ENCODE results near the gene SUPT4H1. TPM values are rescaled to one million over a fixed set of nuclear protein-coding genes. Genes with fewer than 3 reads are reported as not detected.

The SUPT4H1 gene
- total RNA-seq, 1 experiment from 2014 or later, result 53.8 TPM

GRCh38 chr17:58357312-58358297, 5.6 kb upstream of the SUPT4H1 start:
- no peaks in the 10 kb centered on the region for H3K36me3 ChIP-seq (ENCODE audit: control insufficient read depth, insufficient read depth, low read length)
- intact Hi-C loops (cut with micrococcal nuclease; ENCODE audit: unreplicated experiment), result no loop called here
- TF ChIP-seq SIN3A (IDR thresholded peaks at IDR 0.05; ENCODE audit: borderline replicate concordance, insufficient read depth, low read depth, low read length) (no peak), POLR2AphosphoS5 (IDR thresholded peaks at IDR 0.05; ENCODE audit: low read depth, low read length) (no peak), CTCF (IDR thresholded peaks at IDR 0.05) (no peak), REST (IDR thresholded peaks at IDR 0.05; ENCODE audit: insufficient read depth in 1 of 2, low read depth in 2 of 2, low read length in 1 of 2) (no peak), TCF7L2 (IDR thresholded peaks at IDR 0.05; ENCODE audit: low read depth, low read length) (no peak)
- no peaks in the 10 kb centered on the region for H3K9me3 ChIP-seq (ENCODE audit: control insufficient read depth, insufficient read depth, low read depth, low read length)
- no TSS peak for BruUV-seq (replicated peaks)
- in situ Hi-C loops (cut with HindIII; ENCODE audit: low pct_unique_long_range_greater_than_20kb, low sequenced_read_pairs), result no loop called here
- H3K27ac ChIP-seq (ENCODE audit: low read length), result no peak overlapping the region
- no peak for DNase-seq (ENCODE audit: low read depth, low spot score)
- H3K27me3 ChIP-seq (ENCODE audit: control insufficient read depth, insufficient read depth, low read length), result no peaks in the 10 kb centered on the region
- no peak for ATAC-seq
- ChIA-PET POLR2A (no interaction called here), CTCF (no interaction called here)
- no peak overlapping the region for H3K4me3 ChIP-seq (ENCODE audit: low read depth in 2 of 2, low read length in 2 of 2)
- H3K4me1 ChIP-seq (ENCODE audit: control insufficient read depth, insufficient read depth, low read length), result peaks cover 5% of the 10 kb centered on the region; the same call in 1 of the 2 replicates

- Histone ChIP-seq H3K4me1 (ENCODE audit: control insufficient read depth, insufficient read depth, low read length) (peaks cover 6% of the 10 kb centered on the region), H3K27ac (ENCODE audit: low read length) (no peak overlapping the region), H3K4me3 (ENCODE audit: low read depth in 2 of 2, low read length in 2 of 2) (no peak overlapping the region), H3K36me3 (ENCODE audit: control insufficient read depth, insufficient read depth, low read length) (peaks cover 6% of the 10 kb centered on the region; the same call in 1 of the 2 replicates), H3K27me3 (ENCODE audit: control insufficient read depth, insufficient read depth, low read length) (no peaks in the 10 kb centered on the region), H3K9me3 (ENCODE audit: control insufficient read depth, insufficient read depth, low read depth, low read length) (no peaks in the 10 kb centered on the region)
- DNase-seq (ENCODE audit: low read depth, low spot score) (no peak), ATAC-seq (no peak)
- intact Hi-C loops (cut with micrococcal nuclease; ENCODE audit: unreplicated experiment), result no loop called here
- no peak for TF ChIP-seq REST (IDR thresholded peaks at IDR 0.05; ENCODE audit: insufficient read depth in 1 of 2, low read depth in 2 of 2, low read length in 1 of 2)
- no peak for TF ChIP-seq SIN3A (IDR thresholded peaks at IDR 0.05; ENCODE audit: borderline replicate concordance, insufficient read depth, low read depth, low read length)
- no peak for TF ChIP-seq CTCF (IDR thresholded peaks at IDR 0.05)
- no peak for TF ChIP-seq TCF7L2 (IDR thresholded peaks at IDR 0.05; ENCODE audit: low read depth, low read length)
- TF ChIP-seq POLR2AphosphoS5 (IDR thresholded peaks at IDR 0.05; ENCODE audit: low read depth, low read length), result no peak
- no TSS peak for BruUV-seq (replicated peaks)
- ChIA-PET POLR2A (no interaction called here), CTCF (no interaction called here)
- in situ Hi-C loops (cut with HindIII; ENCODE audit: low pct_unique_long_range_greater_than_20kb, low sequenced_read_pairs), result no loop called here
These were observed 4.2 kb upstream of the SUPT4H1 start for GRCh38 chr17:58356231-58356630.

All from Panc1 (cell line).